ENCODE data around the gene IQGAP2.
A peak's percentile ranks its signal among the peaks of the same experiment; 100 is the strongest.

IQGAP2 gene

DNA sequence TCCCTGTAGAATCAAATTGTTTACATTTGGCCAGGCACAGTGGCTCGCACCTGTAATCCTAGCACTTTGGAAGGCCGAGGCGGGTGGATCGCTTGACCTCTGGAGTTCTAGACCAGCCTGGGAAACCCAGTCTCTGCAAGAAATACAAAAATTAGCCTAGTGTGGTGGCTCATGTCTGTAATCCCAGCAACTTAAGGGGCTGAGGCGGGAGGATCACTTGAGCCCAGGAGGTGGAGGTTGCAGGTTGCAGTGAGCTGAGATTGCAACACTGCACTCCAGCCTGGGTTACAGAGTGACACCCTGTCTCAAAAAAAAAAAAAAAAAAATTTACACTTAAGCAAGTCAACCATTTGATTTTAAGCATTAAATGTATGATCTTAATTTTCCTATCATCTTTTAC is 17.5 kb upstream of the IQGAP2 start:
- DNase-seq = no peak

DNA sequence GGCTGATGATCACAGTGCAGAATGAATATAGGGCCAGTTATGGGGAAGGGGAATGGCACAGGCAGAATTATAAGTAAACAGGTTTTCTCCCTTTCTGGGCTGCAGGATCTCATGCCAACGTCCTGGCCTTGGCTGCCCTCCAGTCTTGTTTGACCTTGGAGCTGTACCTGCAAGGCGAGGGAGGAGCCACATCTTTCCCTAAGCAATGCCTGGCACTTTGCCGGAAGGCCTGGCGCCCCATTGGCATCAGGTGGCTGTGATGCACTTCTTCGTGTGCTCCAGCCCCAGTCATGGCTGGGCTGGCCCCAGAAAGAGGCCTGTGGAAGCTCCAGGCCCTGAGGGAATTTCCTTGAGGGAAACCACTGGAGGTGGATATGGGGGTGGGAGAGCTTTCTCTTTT is 16.7 kb upstream of the IQGAP2 start:
- DNase-seq = no peak

GRCh38 chr5:76388236-76388635 is 14.8 kb upstream of the IQGAP2 start:
- no peak for DNase-seq

DNA sequence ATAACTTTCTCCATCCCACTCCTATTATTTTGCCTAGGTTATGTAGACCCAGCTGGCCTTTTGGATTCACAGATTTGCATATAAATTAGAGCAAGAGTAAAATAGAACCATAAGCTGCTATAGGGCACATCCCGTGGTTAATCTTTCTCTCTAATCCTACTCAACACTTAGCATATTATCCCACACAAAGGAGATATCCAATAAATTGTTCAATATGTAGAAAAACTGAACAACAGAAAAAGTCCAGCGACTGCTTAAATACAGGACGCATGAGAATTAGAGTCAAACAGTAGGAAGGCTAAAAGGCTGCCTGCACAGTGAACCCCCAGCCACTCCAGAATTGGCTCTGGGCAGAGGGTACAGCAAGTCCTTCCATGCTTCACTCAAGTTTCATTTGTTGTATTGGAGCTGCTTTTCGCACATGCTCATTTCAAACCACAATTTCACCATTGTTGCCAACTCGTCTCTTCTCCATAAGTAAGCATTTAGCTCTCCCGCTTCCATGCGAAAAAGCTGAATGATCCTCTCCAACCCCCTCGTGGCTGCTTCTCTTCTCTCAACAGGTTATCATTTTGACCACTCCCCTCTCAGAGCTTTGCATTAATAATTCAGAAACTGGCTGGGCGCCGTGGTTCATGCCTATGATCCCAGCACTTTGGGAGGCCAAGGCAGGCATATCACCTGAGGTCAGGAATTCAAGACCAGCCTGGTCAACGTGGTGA is 14.1 kb upstream of the IQGAP2 start:
- DNase-seq = no peak

DNA sequence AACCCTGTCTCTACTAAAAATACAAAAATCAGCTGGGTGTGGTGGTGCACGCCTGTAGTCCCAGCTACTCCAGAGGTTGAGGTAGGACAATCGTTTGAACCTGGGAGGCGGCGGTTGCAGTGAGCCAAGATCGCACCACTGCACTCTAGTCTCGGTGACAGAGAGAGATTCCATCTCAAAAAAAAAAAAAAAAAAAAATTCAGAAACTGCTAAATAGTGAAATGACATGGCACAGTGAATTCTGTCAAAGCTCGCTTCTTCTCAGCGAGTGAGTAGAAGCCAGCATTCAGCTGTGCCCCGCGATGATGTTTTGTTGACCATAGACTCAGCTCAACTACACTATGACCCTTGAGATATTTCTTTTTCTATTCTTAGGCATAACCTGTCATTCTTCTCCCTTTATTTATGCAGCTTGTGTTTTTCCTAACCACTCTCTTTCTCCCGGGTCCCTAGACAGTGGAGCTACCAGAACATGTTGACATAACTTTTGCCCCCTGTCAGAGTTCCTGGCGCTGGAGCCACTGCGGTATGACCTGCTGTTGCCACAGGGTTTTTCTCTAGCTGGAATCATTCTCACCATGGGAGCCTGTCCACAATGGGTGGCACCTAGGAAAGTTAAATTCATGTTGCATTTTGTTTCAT is 13.5 kb upstream of the IQGAP2 start:
- DNase-seq = no peak

GRCh38 chr5:76391014-76391413 is 12.1 kb upstream of the IQGAP2 start:
- DNase-seq = no peak

- DNase-seq = peak in 1 of 2 donors; percentile 29
These were observed 9.9 kb upstream of the IQGAP2 start for GRCh38 chr5:76393035-76393680.

- DNase-seq = no peak
These were observed 5.9 kb upstream of the IQGAP2 start for GRCh38 chr5:76397200-76397599.

DNA sequence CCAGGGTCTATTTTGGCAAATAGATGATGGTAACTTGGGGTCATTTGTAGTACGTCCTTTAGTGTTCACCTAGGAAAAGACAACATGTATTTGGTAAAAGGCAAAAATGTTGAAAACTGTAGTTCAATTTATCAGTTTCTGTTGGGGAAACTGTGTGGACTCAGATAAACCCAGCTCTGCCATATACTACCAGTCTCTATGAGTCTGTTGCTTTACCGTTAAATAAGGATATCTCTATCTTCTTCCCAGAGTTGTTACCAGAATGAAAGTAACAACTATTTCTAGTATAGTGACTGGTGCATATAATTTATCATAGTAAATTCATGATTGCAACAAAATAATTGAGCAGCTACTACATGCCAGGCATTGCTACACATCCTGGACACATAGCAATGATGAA is 3.8 kb upstream of the IQGAP2 start:
- DNase-seq = no peak

- no peak for DNase-seq
These were observed 2.6 kb upstream of the IQGAP2 start for GRCh38 chr5:76400466-76400865.

GRCh38 chr5:76401801-76402250 is 1.3 kb upstream of the IQGAP2 start:
- peak; percentile 34 to 50 for DNase-seq

DNA sequence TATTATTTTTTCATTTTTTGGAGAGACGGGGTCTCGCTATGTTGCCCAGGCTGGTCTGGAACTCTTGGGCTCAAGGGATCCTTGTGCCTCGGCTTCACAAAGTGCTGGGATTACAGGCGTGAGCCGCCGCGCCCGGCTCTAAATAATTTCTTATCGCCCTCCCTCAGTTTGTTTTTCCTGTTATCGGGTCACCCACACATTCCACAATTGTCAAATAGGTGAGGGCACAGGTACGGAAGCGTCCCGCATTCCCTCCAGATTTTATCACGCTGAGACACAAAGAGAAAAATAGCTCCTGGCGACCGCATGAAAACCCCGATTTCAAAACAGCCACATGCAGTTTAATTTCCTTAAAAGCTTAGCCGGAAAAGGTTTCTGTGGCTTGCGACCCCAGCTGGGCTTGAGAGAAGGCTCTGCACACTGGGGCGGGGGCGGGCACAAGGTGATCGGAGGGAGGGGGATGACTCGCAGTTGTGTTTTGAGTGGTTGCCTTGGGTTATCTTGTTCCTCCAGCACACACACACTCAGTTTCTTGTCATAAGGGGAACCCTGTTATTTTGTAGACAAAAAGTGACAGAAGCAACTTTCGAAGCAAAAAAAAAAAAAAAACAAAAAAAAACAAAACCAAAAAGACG is 717 bp upstream of the IQGAP2 start:
- DNase-seq = peak; percentile 84

DNA sequence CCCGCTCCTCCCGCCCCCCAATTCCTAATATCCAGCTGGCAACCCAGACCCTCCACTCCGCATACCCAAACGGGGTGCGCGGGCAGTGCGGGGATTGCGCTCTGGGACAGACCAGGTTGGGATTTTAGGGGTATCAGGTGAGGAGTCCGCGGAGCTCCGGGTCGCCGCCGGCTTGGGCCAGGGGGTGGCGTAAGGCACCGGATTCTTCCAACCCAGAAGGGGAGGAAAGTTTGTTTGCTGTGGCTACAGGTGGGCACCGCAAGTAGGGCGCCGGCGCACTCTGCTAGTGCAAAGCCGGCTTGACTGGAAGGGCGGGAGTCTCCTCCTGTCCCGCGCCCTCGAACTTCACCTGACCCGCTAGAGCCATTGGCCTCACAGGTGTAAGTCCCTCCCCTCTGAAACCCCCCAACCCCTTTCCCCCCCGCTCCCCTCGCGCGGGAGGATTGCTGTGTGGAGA is 709 bp downstream of the IQGAP2 start:
- DNase-seq = peak; percentile 68 to 70

DNA sequence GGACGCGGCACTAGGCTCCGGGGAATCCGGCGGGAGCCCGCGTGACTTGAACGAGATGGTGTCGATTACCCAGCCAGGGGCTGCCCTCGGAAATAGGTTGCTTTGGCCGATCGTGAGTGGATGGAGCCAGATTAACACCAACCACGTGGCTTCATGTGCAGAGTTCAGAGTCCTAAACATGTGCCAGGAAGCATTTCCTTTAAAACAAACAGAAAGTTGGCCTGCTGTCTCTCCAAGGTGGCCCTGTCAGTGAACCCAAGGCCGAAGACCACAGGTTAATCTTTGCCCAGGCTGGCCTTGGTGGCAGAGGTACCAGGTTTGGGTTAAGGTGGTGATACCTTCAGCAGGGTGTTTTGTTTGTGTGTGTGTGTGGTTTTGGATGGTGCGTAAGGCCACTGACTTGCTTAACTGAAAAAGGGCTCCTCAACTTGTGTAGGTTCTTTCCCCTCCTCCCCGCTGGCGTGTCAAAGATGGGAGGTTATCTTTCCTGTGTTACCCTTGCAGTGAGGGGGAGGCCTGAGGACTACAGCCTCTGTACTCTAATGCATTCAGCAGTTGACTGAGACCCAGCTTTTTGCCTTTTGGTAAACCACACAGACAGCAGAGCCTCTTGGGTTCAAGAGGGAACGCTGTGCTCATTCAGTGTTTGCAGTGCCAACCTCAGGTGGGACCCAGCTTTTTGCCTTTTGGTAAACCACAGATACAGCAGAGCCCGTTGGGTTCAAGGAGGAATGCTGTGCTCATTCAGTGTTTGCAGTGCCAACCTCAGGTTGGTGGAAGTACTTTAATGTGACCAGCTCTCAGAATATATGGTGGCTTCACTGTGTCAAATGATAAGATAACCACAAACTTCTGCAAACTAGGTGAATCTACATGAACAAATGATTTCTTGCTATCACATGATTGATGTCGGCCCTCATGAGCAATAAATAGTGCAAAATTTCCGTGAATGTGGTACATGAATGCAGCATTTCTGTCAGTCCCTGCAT is 1.4 kb downstream of the IQGAP2 start:
- peak; percentile 69 to 75 for DNase-seq

GRCh38 chr5:76406014-76406413 is 2.9 kb downstream of the IQGAP2 start:
- DNase-seq = no peak

- no peak for DNase-seq
These were observed 3.6 kb downstream of the IQGAP2 start for GRCh38 chr5:76406673-76407072.

GRCh38 chr5:76408104-76408654 is 5.1 kb downstream of the IQGAP2 start:
- no peak for DNase-seq

DNA sequence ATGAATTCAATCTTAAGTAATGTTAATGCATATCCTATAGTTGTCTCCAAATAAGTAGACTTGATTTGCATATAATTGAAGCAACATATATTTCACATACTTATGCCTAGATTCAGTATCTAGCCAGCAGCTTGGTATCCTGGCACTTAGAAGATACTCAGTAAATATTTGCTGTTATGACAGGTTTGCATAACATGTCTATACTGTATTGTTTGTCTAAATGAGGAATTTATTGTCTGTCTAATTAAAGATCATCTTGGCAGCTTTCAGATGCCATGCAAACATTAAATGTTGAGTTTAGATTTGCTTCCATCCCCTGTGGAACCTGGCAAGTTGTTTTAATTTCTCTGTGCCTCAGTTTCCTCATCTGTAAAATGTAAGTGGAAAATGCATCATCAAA is 9.4 kb downstream of the IQGAP2 start:
- no peak for DNase-seq

- DNase-seq = no peak
These were observed 10.7 kb downstream of the IQGAP2 start for GRCh38 chr5:76413746-76414145.

GRCh38 chr5:76414788-76415187 is 11.7 kb downstream of the IQGAP2 start:
- no peak for DNase-seq

GRCh38 chr5:76415855-76416254 is 12.8 kb downstream of the IQGAP2 start:
- DNase-seq = no peak
